Renal pelvis (tissue), 4 donors: ENCODE results near the gene FGA. TPM values are rescaled to one million over a fixed set of nuclear protein-coding genes. Genes with fewer than 3 reads are reported as not detected.

Experiments
- DNase-seq: peaks from one replicate; pipeline ENCODE4 v3.0.0-alpha.2; 2013
- polyA plus RNA-seq, 3 donors: library from polyadenylated mRNA; unstranded; fragments of 120-200 nt; gene quantifications; one replicate each; pipeline ENCODE4 v1.2.1, GENCODE V29; 2013; ENCODE audit not compliant: insufficient read length in 3 of 3

The FGA gene
- polyA plus RNA-seq, 3 donors, result 0.10 to 0.95 (median 0.11) TPM

GRCh38 chr4:154542271-154542879 is 48.2 kb downstream of the FGA start:
- DNase-seq, result no peak

Other genes with a start within 250 kb of the FGA start
- gene DCHS2, start 98.9 kb downstream of the FGA start, polyA plus RNA-seq, result 1 to 10 TPM; 3.9 to 7.6 (median 7.1) TPM
- 100 to 1,000 TPM; 105 to 113 (median 112) TPM for gene PLRG1, start 40.3 kb downstream of the FGA start, polyA plus RNA-seq
- gene FGB, start 27.7 kb downstream of the FGA start, polyA plus RNA-seq, result 100 to 1,000 TPM in 1 of 3 donors, 1 to 10 TPM in 2; 6.3 to 165 (median 6.4) TPM
- gene FGG, start 21.9 kb upstream of the FGA start, polyA plus RNA-seq, result not detected
- gene LRAT, start 153.3 kb upstream of the FGA start, polyA plus RNA-seq, result 1 to 10 TPM in 1 of 3 donors, under 1 TPM in 2; 0.44 to 1.8 (median 0.71) TPM
- under 1 TPM in 1 of 3 donors, not detected in 2; 0.06 TPM for gene RBM46, start 190.5 kb upstream of the FGA start, polyA plus RNA-seq